GM12878 (cell line): ENCODE data around the gene NOL4L. TPM values are rescaled to one million over a fixed set of nuclear protein-coding genes. Genes with fewer than 3 reads are reported as not detected.

Source experiments
- CEBPZ ChIP-seq: fragments of 150-350 bp; IDR thresholded peaks from 2 replicates; pipeline ENCODE4 v1.6.1; 2016; ENCODE audit warnings: low read depth, low read length
- EED ChIP-seq: sonication (generic); IDR thresholded peaks from 2 replicates; pipeline ENCODE4 v1.6.1; 2016; ENCODE audit warnings: antibody characterized with exemption, low read depth
- KLF5 ChIP-seq: fragments of 450-650 bp; IDR thresholded peaks from 2 replicates; pipeline ENCODE4 v1.6.1; 2014; ENCODE audit warnings: mild to moderate bottlenecking; ENCODE audit not compliant: partially characterized antibody
- MXI1 ChIP-seq: fragments of 150-350 bp; IDR thresholded peaks from 2 replicates; pipeline ENCODE4 v1.6.1; 2011; ENCODE audit warnings: low read depth, mild to moderate bottlenecking, inconsistent platforms, low read length, improper control_type of control experiment
- MYB ChIP-seq: fragments of 150-350 bp; IDR thresholded peaks from 2 replicates; pipeline ENCODE4 v1.6.1; 2014; ENCODE audit warnings: mild to moderate bottlenecking, low read depth, low read length, borderline replicate concordance
- POU2F2 ChIP-seq: IDR thresholded peaks from 3 replicates; pipeline ENCODE4 v1.6.1; 2011; ENCODE audit warnings: low read depth, mild to moderate bottlenecking, low read length, borderline replicate concordance
- SMARCA5 ChIP-seq: fragments of 450-650 bp; IDR thresholded peaks from 2 replicates; pipeline ENCODE4 v1.6.1; 2017; ENCODE audit warnings: mild to moderate bottlenecking
- ZNF687 ChIP-seq: fragments of 450-650 bp; IDR thresholded peaks from 2 replicates; pipeline ENCODE4 v1.6.1; 2017; ENCODE audit warnings: mild to moderate bottlenecking, moderate library complexity
- polyA plus RNA-seq, 11 experiments: library from polyadenylated mRNA; depleted of rRNA in 4 of 11; unstranded in 6 of 11; stranded (reverse) in 5 of 11; fragments of >200 nt; fragmentation: Nextera tagmentation in 4 of 11; fragmentation: Illumina TruSeq in 1 of 11; extraction: Ambion mirVana in 4 of 11; extraction: Trizol in 1 of 11; gene quantifications; 1 replicate in 1 of 11; 2 replicates in 10 of 11; pipeline versions ENCODE4 v1.2.1 to v1.2.3, GENCODE V29; 2011 to 2016; ENCODE audit warnings: inconsistent platforms in 2 of 11, missing spikeins in 2 of 11, low read depth in 1 of 11
- total RNA-seq, 4 experiments: library from RNA; depleted of rRNA in 3 of 4; stranded (reverse); fragments of >200 nt in 3 of 4; fragmentation: Illumina TruSeq in 1 of 4; extraction: Trizol in 1 of 4; gene quantifications; 2 replicates each; pipeline versions ENCODE4 v1.2.1 to v1.2.3, GENCODE V29; 2013 to 2021
- TF ChIP-seq, protein P1 (sequence below): fragments of 450-650 bp; conservative IDR thresholded peaks from 2 replicates; pipeline ENCODE4 v1.6.1; 2017; ENCODE audit warnings: mild to moderate bottlenecking, moderate library complexity
- TF ChIP-seq, protein P2 (sequence below): IDR thresholded peaks from 2 replicates; pipeline ENCODE4 v1.6.1; 2012; ENCODE audit warnings: improper control_type of control experiment, low read depth, low read length; ENCODE audit not compliant: insufficient replicate concordance

NOL4L gene
- total and polyA plus RNA-seq, 10 of the 15 experiments (the other 5 are each of a cell fraction or from before 2014, with no cell fraction given) = 2.3 to 24.0 (median 8.0) TPM

DNA sequence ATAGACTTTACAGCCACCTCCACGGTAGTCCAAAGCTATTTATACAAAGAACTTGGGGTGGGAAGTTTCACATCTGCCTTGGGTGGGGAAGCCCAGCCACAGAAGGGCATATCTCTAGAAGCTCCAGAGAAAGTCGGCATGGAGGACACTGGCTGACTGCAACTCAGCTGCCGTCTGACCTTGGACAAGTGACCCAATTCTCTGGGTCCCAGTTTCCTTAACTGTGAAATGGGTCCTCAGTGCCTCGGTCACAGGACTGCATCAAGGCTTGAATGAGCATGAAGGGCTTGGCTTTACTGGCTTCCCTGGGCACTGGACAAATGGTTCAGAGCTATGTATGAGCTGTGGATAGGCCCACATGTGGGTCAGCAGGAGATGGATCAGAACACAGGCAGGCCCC, 58.6 kb downstream of the NOL4L start (continued):
- TF ChIP-seq CEBPZ (no peak), KLF5 (no peak), POU2F2 (no peak), ZNF687 (no peak), MXI1 (no peak), EED (peak; percentile 9; the same call in 1 of the 2 replicates), SMARCA5 (peak; percentile 54; the same call in 1 of the 2 replicates), MYB (no peak)
- TF ChIP-seq, protein P1, sequence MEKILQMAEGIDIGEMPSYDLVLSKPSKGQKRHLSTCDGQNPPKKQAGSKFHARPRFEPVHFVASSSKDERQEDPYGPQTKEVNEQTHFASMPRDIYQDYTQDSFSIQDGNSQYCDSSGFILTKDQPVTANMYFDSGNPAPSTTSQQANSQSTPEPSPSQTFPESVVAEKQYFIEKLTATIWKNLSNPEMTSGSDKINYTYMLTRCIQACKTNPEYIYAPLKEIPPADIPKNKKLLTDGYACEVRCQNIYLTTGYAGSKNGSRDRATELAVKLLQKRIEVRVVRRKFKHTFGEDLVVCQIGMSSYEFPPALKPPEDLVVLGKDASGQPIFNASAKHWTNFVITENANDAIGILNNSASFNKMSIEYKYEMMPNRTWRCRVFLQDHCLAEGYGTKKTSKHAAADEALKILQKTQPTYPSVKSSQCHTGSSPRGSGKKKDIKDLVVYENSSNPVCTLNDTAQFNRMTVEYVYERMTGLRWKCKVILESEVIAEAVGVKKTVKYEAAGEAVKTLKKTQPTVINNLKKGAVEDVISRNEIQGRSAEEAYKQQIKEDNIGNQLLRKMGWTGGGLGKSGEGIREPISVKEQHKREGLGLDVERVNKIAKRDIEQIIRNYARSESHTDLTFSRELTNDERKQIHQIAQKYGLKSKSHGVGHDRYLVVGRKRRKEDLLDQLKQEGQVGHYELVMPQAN = no peak
- TF ChIP-seq, protein P2, sequence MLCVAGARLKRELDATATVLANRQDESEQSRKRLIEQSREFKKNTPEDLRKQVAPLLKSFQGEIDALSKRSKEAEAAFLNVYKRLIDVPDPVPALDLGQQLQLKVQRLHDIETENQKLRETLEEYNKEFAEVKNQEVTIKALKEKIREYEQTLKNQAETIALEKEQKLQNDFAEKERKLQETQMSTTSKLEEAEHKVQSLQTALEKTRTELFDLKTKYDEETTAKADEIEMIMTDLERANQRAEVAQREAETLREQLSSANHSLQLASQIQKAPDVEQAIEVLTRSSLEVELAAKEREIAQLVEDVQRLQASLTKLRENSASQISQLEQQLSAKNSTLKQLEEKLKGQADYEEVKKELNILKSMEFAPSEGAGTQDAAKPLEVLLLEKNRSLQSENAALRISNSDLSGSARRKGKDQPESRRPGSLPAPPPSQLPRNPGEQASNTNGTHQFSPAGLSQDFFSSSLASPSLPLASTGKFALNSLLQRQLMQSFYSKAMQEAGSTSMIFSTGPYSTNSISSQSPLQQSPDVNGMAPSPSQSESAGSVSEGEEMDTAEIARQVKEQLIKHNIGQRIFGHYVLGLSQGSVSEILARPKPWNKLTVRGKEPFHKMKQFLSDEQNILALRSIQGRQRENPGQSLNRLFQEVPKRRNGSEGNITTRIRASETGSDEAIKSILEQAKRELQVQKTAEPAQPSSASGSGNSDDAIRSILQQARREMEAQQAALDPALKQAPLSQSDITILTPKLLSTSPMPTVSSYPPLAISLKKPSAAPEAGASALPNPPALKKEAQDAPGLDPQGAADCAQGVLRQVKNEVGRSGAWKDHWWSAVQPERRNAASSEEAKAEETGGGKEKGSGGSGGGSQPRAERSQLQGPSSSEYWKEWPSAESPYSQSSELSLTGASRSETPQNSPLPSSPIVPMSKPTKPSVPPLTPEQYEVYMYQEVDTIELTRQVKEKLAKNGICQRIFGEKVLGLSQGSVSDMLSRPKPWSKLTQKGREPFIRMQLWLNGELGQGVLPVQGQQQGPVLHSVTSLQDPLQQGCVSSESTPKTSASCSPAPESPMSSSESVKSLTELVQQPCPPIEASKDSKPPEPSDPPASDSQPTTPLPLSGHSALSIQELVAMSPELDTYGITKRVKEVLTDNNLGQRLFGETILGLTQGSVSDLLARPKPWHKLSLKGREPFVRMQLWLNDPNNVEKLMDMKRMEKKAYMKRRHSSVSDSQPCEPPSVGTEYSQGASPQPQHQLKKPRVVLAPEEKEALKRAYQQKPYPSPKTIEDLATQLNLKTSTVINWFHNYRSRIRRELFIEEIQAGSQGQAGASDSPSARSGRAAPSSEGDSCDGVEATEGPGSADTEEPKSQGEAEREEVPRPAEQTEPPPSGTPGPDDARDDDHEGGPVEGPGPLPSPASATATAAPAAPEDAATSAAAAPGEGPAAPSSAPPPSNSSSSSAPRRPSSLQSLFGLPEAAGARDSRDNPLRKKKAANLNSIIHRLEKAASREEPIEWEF = no peak
